Pericardium fibroblast (primary cell): Measurements from ENCODE around the gene GPR152. TPM values are rescaled to one million over a fixed set of nuclear protein-coding genes. Genes with fewer than 3 reads are reported as not detected.

Source experiments
- total RNA-seq: library from RNA; depleted of rRNA; stranded (reverse); fragments of >200 nt; gene quantifications from 2 replicates; pipeline ENCODE4 v1.2.3, GENCODE V29; 2015

The GPR152 gene
- total RNA-seq: not detected in 2 replicates

GRCh38 chr11:67452141-67452952 is at the start of gene GPR152:
Gene GPR152, minus strand, starts transcription at chr11:67452729. Its CDS starts 5 bp downstream, at chr11:67452724.

GRCh38 chr11:67482827-67483798 is 30.6 kb upstream of the GPR152 start, which contains the start of gene AIP:
Gene AIP, plus strand, starts transcription at chr11:67483026. Its CDS starts 133 bp downstream, at chr11:67483159.

GRCh38 chr11:67468759-67469507 is 16.4 kb upstream of the GPR152 start, which contains the start of gene TMEM134:
Gene TMEM134, minus strand, starts transcription at chr11:67469251. Its CDS starts 59 bp downstream, at chr11:67469192.

GRCh38 chr11:67455054-67455453 is 2.5 kb upstream of the GPR152 start, which contains the start of gene CABP4:
Gene CABP4, plus strand, starts transcription at chr11:67455354. Its CDS starts 70 bp downstream, at chr11:67455424.

GRCh38 chr11:67437082-67437808 is 15.3 kb downstream of the GPR152 start, which contains the start of gene PTPRCAP:
Gene PTPRCAP, minus strand, starts transcription at chr11:67437682. Its CDS starts 63 bp downstream, at chr11:67437619.

GRCh38 chr11:67428052-67429001 is 24.2 kb downstream of the GPR152 start, which contains the start of gene RPS6KB2:
Gene RPS6KB2, plus strand, starts transcription at chr11:67428494. Its CDS starts 52 bp downstream, at chr11:67428546.

GRCh38 chr11:67415501-67416304 is 36.8 kb downstream of the GPR152 start, which contains the start of gene CARNS1:
Gene CARNS1, plus strand, starts transcription at chr11:67415678. Its CDS starts 522 bp downstream, at chr11:67416200.

GRCh38 chr11:67401495-67402191 is 50.9 kb downstream of the GPR152 start, which contains the start of gene PPP1CA:
Gene PPP1CA, minus strand, starts transcription at chr11:67401858. Its CDS starts 76 bp downstream, at chr11:67401782.

Other genes starting within 250 kb of the GPR152 start
- gene GRK2, start 186.3 kb downstream of the GPR152 start, total RNA-seq: 22.0 and 28.4 TPM in 2 replicates
- 18.2 and 20.6 TPM in 2 replicates for gene ANKRD13D, start 163.4 kb downstream of the GPR152 start, total RNA-seq
- gene SSH3, start 149.2 kb downstream of the GPR152 start, total RNA-seq: 11.3 and 54.7 TPM in 2 replicates
- gene POLD4, start 99.2 kb downstream of the GPR152 start, total RNA-seq: 154 and 170 TPM in 2 replicates
- 5.5 and 12.0 TPM in 2 replicates for gene CLCF1, start 79.1 kb downstream of the GPR152 start, total RNA-seq
- gene RAD9A, start 60.7 kb downstream of the GPR152 start, total RNA-seq: 7.0 and 8.8 TPM in 2 replicates
- 103 and 165 TPM in 2 replicates for gene PPP1CA, start 50.9 kb downstream of the GPR152 start, total RNA-seq
- gene TBC1D10C, start 48.6 kb downstream of the GPR152 start, total RNA-seq: not detected in 2 replicates
- 0.51 and 2.0 TPM in 2 replicates for gene CARNS1, start 37.1 kb downstream of the GPR152 start, total RNA-seq
- gene RPS6KB2, start 24.2 kb downstream of the GPR152 start, total RNA-seq: 31.0 and 43.7 TPM in 2 replicates
- gene PTPRCAP, start 15.0 kb downstream of the GPR152 start, total RNA-seq: 0.93 TPM in 1 of 2 replicates, not detected in the other
- gene CORO1B, start 9.3 kb downstream of the GPR152 start, total RNA-seq: 86.4 and 106 TPM in 2 replicates
- not detected in 2 replicates for gene CABP4, start 2.6 kb upstream of the GPR152 start, total RNA-seq
- 36.2 and 53.2 TPM in 2 replicates for gene TMEM134, start 16.5 kb upstream of the GPR152 start, total RNA-seq
- gene AIP, start 30.3 kb upstream of the GPR152 start, total RNA-seq: 67.8 and 68.7 TPM in 2 replicates
- 13.4 and 43.6 TPM in 2 replicates for gene PITPNM1, start 52.6 kb upstream of the GPR152 start, total RNA-seq
- 26.0 and 47.0 TPM in 2 replicates for gene CDK2AP2, start 55.4 kb upstream of the GPR152 start, total RNA-seq
- gene CABP2, start 70.7 kb upstream of the GPR152 start, total RNA-seq: not detected in 2 replicates
- 1,049 and 1,088 TPM in 2 replicates for gene GSTP1, start 131.1 kb upstream of the GPR152 start, total RNA-seq
- 122 and 174 TPM in 2 replicates for gene NDUFV1, start 154.2 kb upstream of the GPR152 start, total RNA-seq
- gene NUDT8, start 177.2 kb upstream of the GPR152 start, total RNA-seq: 10.0 and 19.4 TPM in 2 replicates
- gene TBX10, start 187.0 kb upstream of the GPR152 start, total RNA-seq: not detected in 2 replicates
- not detected in 2 replicates for gene ACY3, start 198.0 kb upstream of the GPR152 start, total RNA-seq
- gene ALDH3B2, start 221.9 kb upstream of the GPR152 start, total RNA-seq: not detected in 2 replicates